Trophoblast cell (in vitro differentiated cells and primary cell): ENCODE results near the gene IL1RAPL2.

Source experiments
- DNase-seq, 2 donors: peaks; one replicate each; pipeline ENCODE4 v3.0.0-alpha.2; 2016
- H2AFZ ChIP-seq: 2 replicates; pipeline ENCODE4 v1.6.1; 2013; ENCODE audit warnings: low read length, moderate library complexity, mild to moderate bottlenecking; ENCODE audit not compliant: insufficient read depth, poor library complexity
- H2AK5ac ChIP-seq: 2 replicates; pipeline ENCODE4 v1.6.1; 2013; ENCODE audit warnings: mild to moderate bottlenecking, low read length
- H2BK120ac ChIP-seq: 2 replicates; pipeline ENCODE4 v1.6.1; 2013; ENCODE audit warnings: low read length, mild to moderate bottlenecking, moderate library complexity; ENCODE audit not compliant: insufficient read depth, poor library complexity
- H2BK12ac ChIP-seq: 2 replicates; pipeline ENCODE4 v1.6.1; 2013; ENCODE audit warnings: mild to moderate bottlenecking, low read length, moderate library complexity
- H2BK5ac ChIP-seq: 2 replicates; pipeline ENCODE4 v1.6.1; 2013; ENCODE audit warnings: low read length, low read depth, moderate library complexity, mild to moderate bottlenecking; ENCODE audit not compliant: poor library complexity
- H3K14ac ChIP-seq: 2 replicates; pipeline ENCODE4 v1.6.1; 2013; ENCODE audit warnings: mild to moderate bottlenecking, low read length
- H3K18ac ChIP-seq: 2 replicates; pipeline ENCODE4 v1.6.1; 2013; ENCODE audit warnings: mild to moderate bottlenecking, low read length
- H3K23ac ChIP-seq: 2 replicates; pipeline ENCODE4 v1.6.1; 2013; ENCODE audit warnings: low read length
- H3K27ac ChIP-seq: 2 replicates; pipeline ENCODE4 v1.5.1; 2013; ENCODE audit warnings: low read depth, mild to moderate bottlenecking, inconsistent platforms, low read length, moderate library complexity
- H3K27me3 ChIP-seq: 2 replicates; pipeline ENCODE4 v1.6.1; 2013; ENCODE audit warnings: inconsistent platforms, mild to moderate bottlenecking, low read length, moderate library complexity; ENCODE audit not compliant: insufficient read depth
- H3K36me3 ChIP-seq, 2 experiments: 1 replicate in 1 of 2; 2 replicates in 1 of 2; pipeline ENCODE4 v1.6.1; 2013; ENCODE audit warnings: low read length in 2 of 2, mild to moderate bottlenecking in 2 of 2, moderate library complexity in 1 of 2; ENCODE audit not compliant: insufficient read depth in 2 of 2, control insufficient read depth in 1 of 2
- H3K4ac ChIP-seq: 2 replicates; pipeline ENCODE4 v1.6.1; 2013; ENCODE audit warnings: low read depth, mild to moderate bottlenecking, low read length, moderate library complexity
- H3K4me1 ChIP-seq, 2 experiments: 1 replicate in 1 of 2; 2 replicates in 1 of 2; pipeline ENCODE4 v1.6.1; 2013; ENCODE audit warnings: low read length in 2 of 2, mild to moderate bottlenecking in 2 of 2, moderate library complexity in 1 of 2; ENCODE audit not compliant: insufficient read depth in 2 of 2, control insufficient read depth in 1 of 2
- H3K4me2 ChIP-seq: 2 replicates; pipeline ENCODE4 v1.6.1; 2013; ENCODE audit warnings: inconsistent platforms, mild to moderate bottlenecking, low read length, moderate library complexity
- H3K4me3 ChIP-seq: 2 replicates; pipeline ENCODE4 v1.5.1; 2013; ENCODE audit warnings: mild to moderate bottlenecking, low read depth, low read length, inconsistent platforms
- H3K79me1 ChIP-seq: one replicate; pipeline ENCODE4 v1.6.1; 2013; ENCODE audit warnings: low read length
- H3K79me2 ChIP-seq: 2 replicates; pipeline ENCODE4 v1.6.1; 2013; ENCODE audit warnings: low read length, mild to moderate bottlenecking; ENCODE audit not compliant: control insufficient read depth, insufficient read depth, poor library complexity
- H3K9ac ChIP-seq: 2 replicates; pipeline ENCODE4 v1.6.1; 2013; ENCODE audit warnings: mild to moderate bottlenecking, low read length
- H3K9me3 ChIP-seq: 2 replicates; pipeline ENCODE4 v1.6.1; 2013; ENCODE audit warnings: low read depth, mild to moderate bottlenecking, control low read depth, inconsistent platforms, low read length; ENCODE audit not compliant: insufficient read depth
- H4K12ac ChIP-seq: 2 replicates; pipeline ENCODE4 v1.6.1; 2013; ENCODE audit warnings: low read depth, mild to moderate bottlenecking, low read length, moderate library complexity
- H4K8ac ChIP-seq: 2 replicates; pipeline ENCODE4 v1.6.1; 2013; ENCODE audit warnings: low read depth, mild to moderate bottlenecking, low read length, moderate library complexity
- H4K91ac ChIP-seq: one replicate; pipeline ENCODE4 v1.6.1; 2013; ENCODE audit warnings: low read depth, mild to moderate bottlenecking, low read length, moderate library complexity
- WGBS: extraction: QIAGEN DNeasy Blood & Tissue Kit; methylation state at CpG from one replicate; pipeline ENCODE4 v1.1.7; 2013; ENCODE audit warnings: missing lambda C conversion rate; ENCODE audit not compliant: insufficient read length, insufficient coverage; ENCODE audit errors: extremely low coverage; 5-methylcytosine and 5-hydroxymethylcytosine counted together

Gene IL1RAPL2

DNA sequence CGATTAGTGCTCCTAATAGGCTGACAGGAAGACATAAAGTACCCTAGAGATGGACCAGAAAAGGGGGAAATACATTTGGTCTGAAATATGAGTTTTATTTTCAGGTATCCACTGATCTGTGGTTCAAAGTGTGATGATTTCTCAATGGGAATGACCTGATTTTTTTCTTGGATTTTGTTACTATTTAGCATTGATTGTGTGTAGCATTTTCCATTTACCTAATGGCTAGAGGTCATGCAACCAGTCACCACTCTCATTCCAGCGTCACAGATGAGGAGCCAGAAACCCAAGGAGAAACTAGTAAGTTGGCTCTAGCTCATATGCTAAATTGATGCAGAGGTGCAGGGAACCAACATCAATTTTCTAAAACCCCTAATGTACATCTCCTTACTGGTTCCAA lies 118.1 kb downstream of the IL1RAPL2 start:
- no peak overlapping the region for H3K4ac ChIP-seq
- H3K27me3 ChIP-seq = no peaks in the 10 kb centered on the region
- H3K27ac ChIP-seq = no peak overlapping the region
- no peak overlapping the region for H3K23ac ChIP-seq
- H3K79me1 ChIP-seq = no peaks in the 10 kb centered on the region
- H2BK12ac ChIP-seq = no peak overlapping the region
- no peaks in the 10 kb centered on the region for H3K79me2 ChIP-seq
- H2AFZ ChIP-seq = no peak overlapping the region
- H4K8ac ChIP-seq = no peak overlapping the region
- no peaks in the 10 kb centered on the region for H3K4me1 ChIP-seq
- no peak overlapping the region for H4K91ac ChIP-seq
- no peak overlapping the region for H4K12ac ChIP-seq
- H3K4me2 ChIP-seq = no peak overlapping the region
- H2BK120ac ChIP-seq = no peak overlapping the region
- H2BK5ac ChIP-seq = no peak overlapping the region
- no peak overlapping the region for H3K18ac ChIP-seq
- no peaks in the 10 kb centered on the region for H3K36me3 ChIP-seq
- no peak overlapping the region for H3K4me3 ChIP-seq
- no peak overlapping the region for H2AK5ac ChIP-seq
- WGBS = no CpG with 5 or more reads among the region's 2 CpGs
- no peak for DNase-seq
- no peaks in the 10 kb centered on the region for H3K9me3 ChIP-seq
- no peak overlapping the region for H3K9ac ChIP-seq
- no peak overlapping the region for H3K14ac ChIP-seq

- Histone ChIP-seq H4K8ac (no peak overlapping the region), H2AFZ (no peak overlapping the region), H2BK120ac (no peak overlapping the region), H3K4ac (no peak overlapping the region), H3K14ac (no peak overlapping the region), H3K79me1 (no peaks in the 10 kb centered on the region), H3K23ac (no peak overlapping the region), H2BK12ac (no peak overlapping the region), H3K9me3 (no peaks in the 10 kb centered on the region), H3K27ac (no peak overlapping the region), H2AK5ac (no peak overlapping the region), H3K4me1 (no peaks in the 10 kb centered on the region), H4K91ac (no peak overlapping the region), H2BK5ac (no peak overlapping the region), H3K27me3 (no peaks in the 10 kb centered on the region), H3K79me2 (no peaks in the 10 kb centered on the region), H3K4me3 (no peak overlapping the region), H3K36me3 (no peaks in the 10 kb centered on the region), H4K12ac (no peak overlapping the region), H3K9ac (no peak overlapping the region), H3K18ac (no peak overlapping the region), H3K4me2 (no peak overlapping the region)
- WGBS = no CpG with 5 or more reads among the region's 9 CpGs
- DNase-seq = no peak
Observed at GRCh38 chrX:104695593-104695992, 129.6 kb downstream of the IL1RAPL2 start.

DNA sequence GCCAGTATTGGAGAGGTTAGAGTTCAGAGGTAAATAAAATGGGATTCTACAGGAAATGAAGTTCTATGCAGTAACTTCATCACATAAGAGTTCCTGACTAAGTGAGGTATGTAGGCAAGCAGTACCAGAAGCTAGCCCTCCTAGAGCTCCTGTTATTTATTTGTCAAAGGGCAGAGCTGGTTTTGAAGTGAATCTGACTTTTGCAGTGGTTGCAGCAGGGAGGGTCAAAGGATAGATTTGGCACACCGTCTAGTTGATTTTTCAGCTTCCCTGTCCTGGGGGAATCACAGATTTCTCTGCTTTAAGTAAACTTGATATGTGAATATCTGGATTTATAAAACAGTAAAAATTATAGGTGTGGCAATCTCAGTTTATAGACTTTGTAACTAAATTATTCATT lies 130.7 kb downstream of the IL1RAPL2 start:
- Histone ChIP-seq H3K79me2 (no peaks in the 10 kb centered on the region), H2AK5ac (no peak overlapping the region), H2BK120ac (no peak overlapping the region), H3K4me3 (no peak overlapping the region), H4K8ac (no peak overlapping the region), H3K14ac (no peak overlapping the region), H3K9me3 (no peaks in the 10 kb centered on the region), H2BK5ac (no peak overlapping the region), H3K79me1 (no peaks in the 10 kb centered on the region), H4K91ac (no peak overlapping the region), H2AFZ (no peak overlapping the region), H3K36me3 (no peaks in the 10 kb centered on the region), H3K4me2 (no peak overlapping the region), H3K27me3 (no peaks in the 10 kb centered on the region), H3K18ac (no peak overlapping the region), H3K23ac (no peak overlapping the region), H2BK12ac (no peak overlapping the region), H4K12ac (no peak overlapping the region), H3K27ac (no peak overlapping the region), H3K9ac (no peak overlapping the region), H3K4me1 (no peaks in the 10 kb centered on the region), H3K4ac (no peak overlapping the region)
- no peak for DNase-seq
- no CpG with 5 or more reads among the region's 1 CpG for WGBS

GRCh38 chrX:104697294-104697693 lies 131.3 kb downstream of the IL1RAPL2 start:
- no peak overlapping the region for H2AK5ac ChIP-seq
- H2BK120ac ChIP-seq = no peak overlapping the region
- no peak overlapping the region for H3K14ac ChIP-seq
- no peaks in the 10 kb centered on the region for H3K79me1 ChIP-seq
- H3K4ac ChIP-seq = no peak overlapping the region
- H4K91ac ChIP-seq = no peak overlapping the region
- H3K9ac ChIP-seq = no peak overlapping the region
- H3K18ac ChIP-seq = no peak overlapping the region
- H3K36me3 ChIP-seq = no peaks in the 10 kb centered on the region
- H3K23ac ChIP-seq = no peak overlapping the region
- no peak overlapping the region for H3K27ac ChIP-seq
- H3K9me3 ChIP-seq = no peaks in the 10 kb centered on the region
- no peak for DNase-seq
- no peaks in the 10 kb centered on the region for H3K79me2 ChIP-seq
- no peak overlapping the region for H4K8ac ChIP-seq
- no peak overlapping the region for H3K4me2 ChIP-seq
- H3K4me1 ChIP-seq = no peaks in the 10 kb centered on the region
- no peak overlapping the region for H2BK12ac ChIP-seq
- H3K4me3 ChIP-seq = no peak overlapping the region
- H4K12ac ChIP-seq = no peak overlapping the region
- no peak overlapping the region for H2AFZ ChIP-seq
- no peaks in the 10 kb centered on the region for H3K27me3 ChIP-seq
- no peak overlapping the region for H2BK5ac ChIP-seq

GRCh38 chrX:104707042-104707441 lies 141.0 kb downstream of the IL1RAPL2 start:
- H3K9ac ChIP-seq = no peak overlapping the region
- no CpG with 5 or more reads among the region's 4 CpGs for WGBS
- no peak overlapping the region for H2AK5ac ChIP-seq
- H2BK120ac ChIP-seq = no peak overlapping the region
- H3K36me3 ChIP-seq = no peaks in the 10 kb centered on the region
- H4K12ac ChIP-seq = no peak overlapping the region
- H3K18ac ChIP-seq = no peak overlapping the region
- no peak overlapping the region for H4K91ac ChIP-seq
- H3K4me1 ChIP-seq = no peaks in the 10 kb centered on the region
- H2BK5ac ChIP-seq = no peak overlapping the region
- H3K27me3 ChIP-seq = no peaks in the 10 kb centered on the region
- no peaks in the 10 kb centered on the region for H3K79me1 ChIP-seq
- no peak overlapping the region for H2BK12ac ChIP-seq
- H3K23ac ChIP-seq = no peak overlapping the region
- no peak overlapping the region for H3K27ac ChIP-seq
- H3K14ac ChIP-seq = no peak overlapping the region
- no peak for DNase-seq
- H2AFZ ChIP-seq = no peak overlapping the region
- H4K8ac ChIP-seq = no peak overlapping the region
- no peak overlapping the region for H3K4me3 ChIP-seq
- no peak overlapping the region for H3K4ac ChIP-seq
- H3K9me3 ChIP-seq = no peaks in the 10 kb centered on the region
- no peaks in the 10 kb centered on the region for H3K79me2 ChIP-seq
- no peak overlapping the region for H3K4me2 ChIP-seq
